ENCODE results near the gene MAP3K5.
"Not testable (repeated sequence)": the region's sequence is repeated elsewhere in the genome, so short reads cannot be mapped to it uniquely, and the experiment has no call there.

Gene MAP3K5

DNA sequence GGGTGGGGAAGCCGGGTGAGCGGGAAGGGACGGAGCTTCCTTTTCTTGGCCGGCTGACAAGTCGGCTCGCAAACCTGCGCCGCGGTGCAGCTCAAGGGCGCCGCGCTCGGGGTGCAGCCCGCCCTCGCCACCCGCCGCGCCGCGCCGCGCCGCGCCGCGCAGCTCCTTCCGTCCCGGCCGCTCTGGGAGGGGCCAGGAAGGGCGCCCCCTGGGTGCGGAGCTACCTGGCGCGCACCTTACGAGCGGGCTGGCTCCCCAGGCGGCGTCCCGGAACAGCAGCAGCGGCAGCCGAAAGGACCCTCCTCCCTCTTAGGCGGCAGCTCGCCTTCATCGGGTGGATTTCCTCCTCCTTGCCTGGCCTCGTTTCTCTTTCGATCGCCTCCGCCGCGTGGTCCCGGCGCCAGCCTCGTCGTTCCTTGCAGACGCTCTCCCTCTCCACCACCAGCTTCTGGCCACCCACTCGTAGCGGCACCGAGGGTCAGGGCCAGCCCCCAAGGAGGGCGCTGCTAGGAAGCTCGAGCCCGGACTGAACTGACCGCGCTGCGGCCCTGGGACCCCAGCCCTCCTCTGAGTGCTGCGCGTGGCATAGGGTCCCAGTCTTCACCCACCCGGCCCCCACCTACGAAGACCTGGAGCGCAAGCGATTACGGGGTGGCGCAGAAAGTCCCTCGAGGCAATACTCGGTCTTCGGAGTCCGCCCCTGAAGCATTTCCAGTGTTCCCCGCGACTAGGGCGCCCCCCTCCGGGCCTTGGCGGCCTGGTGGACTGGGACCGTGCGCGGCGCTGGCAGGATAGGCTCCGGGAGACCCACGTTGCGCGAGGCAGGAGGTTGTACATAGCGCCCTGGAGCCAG, at the start of gene MAP3K5:
Gene MAP3K5, minus strand, starts transcription at position 68 of the 853 bp plus-strand sequence. CDS start 320 bp downstream, outside the sequence.
- peak; percentile 81 to 85 for DNase-seq (ENCODE audit: extremely low read depth in 1 of 2, low read depth in 1 of 2)

GRCh38 chr6:136840276-136841001, 48.2 kb upstream of the MAP3K5 start:
- DNase-seq (ENCODE audit: extremely low read depth in 1 of 2, low read depth in 1 of 2): no peak

DNA sequence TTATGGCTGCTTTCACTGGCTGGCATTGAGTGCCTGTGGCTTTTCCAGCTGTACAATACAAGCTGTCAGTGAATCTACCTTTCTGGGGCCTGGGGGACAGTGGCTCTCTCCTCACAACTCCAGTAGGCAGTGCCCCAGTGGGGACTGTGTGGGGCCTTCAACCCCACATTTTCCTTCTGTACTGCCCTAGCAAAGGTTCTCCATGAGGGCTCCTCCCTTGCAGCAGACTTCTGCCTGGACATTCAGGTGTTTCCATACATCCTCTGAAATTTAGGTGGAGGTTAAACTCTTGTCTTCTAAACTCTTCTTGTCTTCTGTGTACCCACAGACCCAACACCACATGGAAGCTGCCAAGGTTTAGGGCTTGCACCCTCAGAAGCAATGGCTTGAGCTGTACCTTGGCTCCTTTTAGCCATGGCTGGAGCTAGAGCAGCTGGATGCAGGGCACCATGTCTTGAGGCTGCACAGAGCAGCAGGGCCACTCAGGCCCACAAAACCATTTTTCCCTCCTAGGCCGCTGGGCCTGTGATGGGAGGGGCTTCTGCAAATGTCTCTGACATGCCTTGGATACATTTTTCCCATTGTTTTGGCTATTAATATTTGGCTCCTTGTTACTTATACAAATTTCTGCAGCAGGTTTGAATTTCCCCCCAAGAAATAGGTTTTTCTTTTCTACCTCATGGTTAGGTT, 39.7 kb upstream of the MAP3K5 start:
- DNase-seq (ENCODE audit: extremely low read depth in 1 of 2, low read depth in 1 of 2): no peak

DNA sequence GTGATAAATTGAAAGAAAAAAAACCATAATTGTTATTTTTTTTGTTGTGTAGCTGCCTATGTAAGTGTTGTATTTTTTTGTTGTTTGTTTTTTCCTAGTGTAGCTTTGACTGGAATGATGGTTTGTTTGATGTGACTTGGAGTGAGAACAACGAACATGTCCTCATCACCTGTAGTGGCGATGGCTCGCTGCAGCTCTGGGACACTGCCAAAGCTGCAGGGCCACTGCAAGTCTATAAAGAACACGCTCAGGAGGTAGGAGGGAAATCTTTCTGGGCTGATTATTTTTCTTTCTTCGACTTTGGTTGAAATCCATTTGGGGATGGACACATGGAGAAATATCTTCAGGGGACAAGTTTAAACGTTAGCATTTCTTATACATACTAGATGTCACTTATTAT, 33.9 kb upstream of the MAP3K5 start:
- no peak for DNase-seq (ENCODE audit: extremely low read depth in 1 of 2, low read depth in 1 of 2)

DNA sequence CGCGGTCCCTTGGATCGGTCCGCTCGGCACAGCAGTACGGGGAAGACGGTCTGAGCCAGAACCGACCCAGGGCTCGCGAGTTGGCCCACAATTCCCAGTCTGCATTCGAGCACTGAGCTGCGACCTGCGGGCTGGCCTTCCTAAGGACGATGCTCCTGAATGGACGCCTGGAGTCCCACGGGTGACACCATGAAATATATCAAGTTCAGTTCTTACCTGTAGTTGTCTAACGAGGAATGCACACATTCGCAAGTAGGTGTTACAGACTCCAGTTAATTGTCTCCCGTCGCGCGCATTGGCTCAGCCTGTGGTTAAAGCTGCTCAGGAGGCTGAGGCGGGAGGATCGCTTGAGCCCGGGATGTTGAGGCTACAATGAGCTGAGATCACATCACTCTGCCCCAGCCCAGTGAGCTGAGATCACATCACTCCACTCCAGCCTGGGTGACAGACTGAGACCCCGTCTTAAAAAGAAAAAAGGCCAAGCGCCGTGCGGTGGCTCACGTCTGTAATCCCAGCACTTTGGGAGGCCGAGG, 30.9 kb upstream of the MAP3K5 start:
- no peak for DNase-seq (ENCODE audit: extremely low read depth in 1 of 2, low read depth in 1 of 2)

GRCh38 chr6:136822376-136823127, 30.3 kb upstream of the MAP3K5 start, which contains the start of gene PEX7:
Gene PEX7 (plus strand): TSS chr6:136822592. CDS start chr6:136822666, 74 bp downstream.
- DNase-seq (ENCODE audit: extremely low read depth in 1 of 2, low read depth in 1 of 2): peak; percentile 69 to 80

GRCh38 chr6:136822046-136822375, 29.7 kb upstream of the MAP3K5 start:
- DNase-seq (ENCODE audit: extremely low read depth in 1 of 2, low read depth in 1 of 2): no peak

GRCh38 chr6:136820561-136820960, 28.3 kb upstream of the MAP3K5 start:
- no peak for DNase-seq (ENCODE audit: extremely low read depth in 1 of 2, low read depth in 1 of 2)

- DNase-seq (ENCODE audit: extremely low read depth in 1 of 2, low read depth in 1 of 2): no peak
These were observed 24.4 kb upstream of the MAP3K5 start for GRCh38 chr6:136816656-136817055.

DNA sequence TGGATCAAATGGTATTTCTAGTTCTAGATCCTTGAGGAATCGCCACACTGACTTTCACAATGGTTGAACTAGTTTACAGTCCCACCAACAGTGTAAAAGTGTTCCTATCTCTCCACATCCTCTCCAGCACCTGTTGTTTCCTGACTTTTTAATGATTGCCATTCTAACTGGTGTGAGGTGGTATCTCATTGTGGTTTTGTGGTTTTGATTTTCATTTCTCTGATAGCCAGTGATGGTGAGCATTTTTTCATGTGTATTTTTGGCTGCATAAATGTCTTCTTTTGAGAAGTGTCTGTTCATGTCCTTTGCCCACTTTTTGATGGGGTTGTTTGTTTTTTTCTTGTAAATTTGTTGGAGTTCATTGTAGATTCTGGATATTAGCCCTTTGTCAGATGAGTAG, 23.3 kb upstream of the MAP3K5 start:
- DNase-seq (ENCODE audit: extremely low read depth in 1 of 2, low read depth in 1 of 2): not testable (repeated sequence)

DNA sequence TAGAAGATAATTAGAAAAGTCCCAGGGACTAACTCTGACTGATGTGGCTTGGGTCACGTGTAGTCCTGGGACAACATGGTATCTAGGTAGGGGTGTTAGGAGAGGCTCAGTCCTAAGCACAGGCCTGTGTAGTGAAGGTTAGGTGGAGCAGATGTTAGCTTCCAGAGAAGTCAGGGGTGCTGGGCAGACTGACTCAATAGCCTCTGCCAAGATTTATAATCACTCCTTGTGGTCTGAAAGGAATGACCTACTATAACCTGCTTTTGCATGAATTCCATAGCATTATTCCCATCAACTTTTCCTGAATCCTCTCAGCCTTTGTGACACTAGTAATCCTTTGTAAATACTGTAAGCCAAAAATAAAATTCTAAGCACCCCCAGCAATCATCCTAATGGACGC, 19.9 kb upstream of the MAP3K5 start:
- DNase-seq (ENCODE audit: extremely low read depth in 1 of 2, low read depth in 1 of 2): no peak

DNA sequence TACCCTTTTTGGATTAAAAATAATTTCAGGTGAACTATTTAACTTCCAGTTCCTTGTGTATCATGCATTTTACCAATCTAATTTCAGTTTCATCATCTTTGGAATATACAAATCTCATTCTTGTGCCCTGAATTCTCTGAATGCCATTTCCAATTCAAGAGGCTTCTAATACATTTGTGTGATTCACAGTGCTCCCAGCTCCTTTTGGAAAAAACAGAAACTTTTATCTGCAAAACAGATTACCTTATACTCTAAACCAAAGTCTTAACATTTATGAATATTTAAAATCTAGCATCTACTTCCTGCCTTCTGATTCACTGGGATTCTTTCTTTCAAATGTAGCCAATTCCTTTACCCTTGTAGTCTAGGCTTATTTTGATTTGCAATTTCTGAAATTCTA, 19.0 kb upstream of the MAP3K5 start:
- DNase-seq (ENCODE audit: extremely low read depth in 1 of 2, low read depth in 1 of 2): no peak

- DNase-seq (ENCODE audit: extremely low read depth in 1 of 2, low read depth in 1 of 2): no peak
These were observed 17.0 kb upstream of the MAP3K5 start for GRCh38 chr6:136809091-136809860.

DNA sequence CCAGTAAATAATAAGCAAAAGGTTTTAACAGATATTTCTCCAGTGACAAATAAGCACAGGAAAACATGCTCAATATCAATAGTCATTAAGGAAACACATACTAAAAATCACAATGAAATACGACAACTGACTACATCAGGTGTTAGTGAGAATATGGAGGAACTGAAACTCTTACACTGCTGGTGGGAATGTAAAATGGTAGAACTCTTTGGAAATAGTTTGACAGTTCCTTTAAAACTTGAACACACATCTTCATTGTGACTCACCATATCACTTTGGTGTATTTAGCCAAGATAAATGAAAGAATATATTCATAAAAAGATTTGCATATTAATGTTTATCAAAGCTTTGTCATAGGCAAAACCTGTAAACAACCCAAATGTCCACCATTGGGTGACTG, 11.3 kb upstream of the MAP3K5 start:
- no peak for DNase-seq (ENCODE audit: extremely low read depth in 1 of 2, low read depth in 1 of 2)

- DNase-seq (ENCODE audit: extremely low read depth in 1 of 2, low read depth in 1 of 2): no peak
These were observed 9.3 kb upstream of the MAP3K5 start for GRCh38 chr6:136801581-136801980.

GRCh38 chr6:136798044-136798443, 5.8 kb upstream of the MAP3K5 start:
- no peak for DNase-seq (ENCODE audit: extremely low read depth in 1 of 2, low read depth in 1 of 2)

- DNase-seq (ENCODE audit: extremely low read depth in 1 of 2, low read depth in 1 of 2): no peak
These were observed 3.7 kb upstream of the MAP3K5 start for GRCh38 chr6:136795996-136796395.

GRCh38 chr6:136795386-136795785, 3.1 kb upstream of the MAP3K5 start:
- DNase-seq (ENCODE audit: extremely low read depth in 1 of 2, low read depth in 1 of 2): no peak

- no peak for DNase-seq (ENCODE audit: extremely low read depth in 1 of 2, low read depth in 1 of 2)
These were observed 1.1 kb upstream of the MAP3K5 start for GRCh38 chr6:136793363-136793762.

GRCh38 chr6:136792095-136792409, 225 bp downstream of the MAP3K5 start:
- DNase-seq (ENCODE audit: extremely low read depth in 1 of 2, low read depth in 1 of 2): peak in 1 of 2 donors; percentile 11
